Prostate gland (tissue), 2 donors: ENCODE data around the gene ADAM8. TPM values are rescaled to one million over a fixed set of nuclear protein-coding genes. Genes with fewer than 3 reads are reported as not detected.

Experiments used
- DNase-seq: peaks from one replicate; pipeline ENCODE4 v3.0.0-alpha.2; 2019; ENCODE audit warnings: low spot score
- H3K27ac ChIP-seq, 2 donors: fragments of 200-600 bp; sonication (generic); 2 replicates each; pipeline ENCODE4 v1.5.1; 2017 to 2019
- H3K27me3 ChIP-seq: fragments of 200-600 bp; sonication (generic); replicated peaks from 2 replicates; pipeline ENCODE4 v1.5.1; 2019; ENCODE audit not compliant: insufficient read depth
- H3K36me3 ChIP-seq, 2 donors: fragments of 200-600 bp; sonication (generic); 1 replicate in 1 of 2; 2 replicates in 1 of 2; pipeline versions ENCODE4 v1.5.1 to v1.8.1; 2017 to 2019
- H3K4me1 ChIP-seq: fragments of 200-600 bp; sonication (generic); replicated peaks from 2 replicates; pipeline ENCODE4 v1.5.1; 2019
- H3K4me3 ChIP-seq, 2 donors: fragments of 200-600 bp; sonication (generic); 2 replicates each; pipeline ENCODE4 v1.5.1; 2017 to 2019
- H3K9me3 ChIP-seq: fragments of 200-600 bp; sonication (generic); 2 replicates; pipeline ENCODE4 v1.5.1; 2017
- CTCF ChIP-seq, 4 experiments: fragments of 200-600 bp in 2 of 4; fragments of 450-650 bp in 2 of 4; sonication (generic) in 2 of 4; IDR thresholded peaks; 1 replicate in 3 of 4; 2 replicates in 1 of 4; pipeline ENCODE4 v1.5.1; 2016 to 2019; ENCODE audit warnings: antibody characterized with exemption in 4 of 4, mild to moderate bottlenecking in 2 of 4, moderate library complexity in 2 of 4
- POLR2A ChIP-seq: fragments of 450-650 bp; IDR thresholded peaks from one replicate; pipeline ENCODE4 v1.6.1; 2016; ENCODE audit warnings: antibody characterized with exemption, mild to moderate bottlenecking
- POLR2AphosphoS5 ChIP-seq: sonication (generic); formaldehyde crosslinking; IDR thresholded peaks from one replicate; pipeline ENCODE4 v1.6.1; 2017; ENCODE audit warnings: antibody characterized with exemption
- WGBS: methylation state at CpG from one replicate; pipeline ENCODE4 v1.1.5; 2018; 5-methylcytosine and 5-hydroxymethylcytosine counted together
- intact Hi-C: fragments of 100-400 bp; cut with DNase I; formaldehyde crosslinking; loops from one replicate; pipeline ENCODE4 v1.14.2; 2022
- total RNA-seq, 2 donors: library from RNA; depleted of rRNA; stranded (reverse); fragments of >200 nt; gene quantifications; one replicate each; pipeline ENCODE4 v1.1.0, GENCODE V29; 2016

ADAM8 gene
- total RNA-seq, 2 donors from 2014 or later: 7.2 to 7.4 TPM

GRCh38 chr10:133245439-133246235 lies 31.0 kb downstream of the ADAM8 start:
- Histone ChIP-seq H3K4me3 (no peak overlapping the region), H3K4me1 (no peaks in the 10 kb centered on the region), H3K36me3 (no peaks in the 10 kb centered on the region), H3K9me3 (no peaks in the 10 kb centered on the region), H3K27me3 (peaks cover 7% of the 10 kb centered on the region), H3K27ac (no peak overlapping the region)
- no peak for DNase-seq
- TF ChIP-seq CTCF (IDR thresholded peaks at IDR 0.05) (no peak), POLR2AphosphoS5 (no peak), POLR2A (no peak)
- WGBS: 62% methylated on average over 30 of the region's 33 CpGs
- intact Hi-C loops: no loop called here

GRCh38 chr10:133243593-133243992 lies 33.1 kb downstream of the ADAM8 start:
- peaks cover 17% of the 10 kb centered on the region for H3K27me3 ChIP-seq

GRCh38 chr10:133242611-133243356 lies 33.9 kb downstream of the ADAM8 start:
- TF ChIP-seq POLR2AphosphoS5 (no peak), POLR2A (no peak), CTCF (IDR thresholded peaks at IDR 0.05) (no peak)
- H3K4me3 ChIP-seq: no peak overlapping the region
- intact Hi-C loops: no loop called here
- H3K4me1 ChIP-seq: no peaks in the 10 kb centered on the region
- no peak overlapping the region for H3K27ac ChIP-seq
- DNase-seq: no peak
- 86% methylated on average over 27 of the region's 27 CpGs for WGBS
- peaks cover 21% of the 10 kb centered on the region for H3K27me3 ChIP-seq
- H3K36me3 ChIP-seq: no peaks in the 10 kb centered on the region
- no peaks in the 10 kb centered on the region for H3K9me3 ChIP-seq

More at GRCh38 chr10:133243593-133243992, 33.1 kb downstream of the ADAM8 start:
- intact Hi-C loops: no loop called here
- no peak for DNase-seq
- Histone ChIP-seq H3K4me1 (no peaks in the 10 kb centered on the region), H3K4me3 (no peak overlapping the region), H3K36me3 (no peaks in the 10 kb centered on the region), H3K27ac (no peak overlapping the region), H3K9me3 (no peaks in the 10 kb centered on the region)
- WGBS: 74% methylated on average over 14 of the region's 14 CpGs
- TF ChIP-seq CTCF (IDR thresholded peaks at IDR 0.05) (no peak), POLR2AphosphoS5 (no peak), POLR2A (no peak)

- Histone ChIP-seq H3K27me3 (peaks cover 31% of the 10 kb centered on the region), H3K9me3 (no peaks in the 10 kb centered on the region), H3K27ac (no peak overlapping the region), H3K36me3 (no peaks in the 10 kb centered on the region), H3K4me3 (no peak overlapping the region), H3K4me1 (peaks cover 6% of the 10 kb centered on the region)
- intact Hi-C loops: no loop called here
- 47% methylated on average over 25 of the region's 25 CpGs for WGBS
- no peak for DNase-seq
- TF ChIP-seq CTCF (IDR thresholded peaks at IDR 0.05) (no peak), POLR2A (no peak), POLR2AphosphoS5 (no peak)
These were observed 35.0 kb downstream of the ADAM8 start for GRCh38 chr10:133241501-133242205.
